ENCODE results near the gene CTTNBP2.

The CTTNBP2 gene

DNA sequence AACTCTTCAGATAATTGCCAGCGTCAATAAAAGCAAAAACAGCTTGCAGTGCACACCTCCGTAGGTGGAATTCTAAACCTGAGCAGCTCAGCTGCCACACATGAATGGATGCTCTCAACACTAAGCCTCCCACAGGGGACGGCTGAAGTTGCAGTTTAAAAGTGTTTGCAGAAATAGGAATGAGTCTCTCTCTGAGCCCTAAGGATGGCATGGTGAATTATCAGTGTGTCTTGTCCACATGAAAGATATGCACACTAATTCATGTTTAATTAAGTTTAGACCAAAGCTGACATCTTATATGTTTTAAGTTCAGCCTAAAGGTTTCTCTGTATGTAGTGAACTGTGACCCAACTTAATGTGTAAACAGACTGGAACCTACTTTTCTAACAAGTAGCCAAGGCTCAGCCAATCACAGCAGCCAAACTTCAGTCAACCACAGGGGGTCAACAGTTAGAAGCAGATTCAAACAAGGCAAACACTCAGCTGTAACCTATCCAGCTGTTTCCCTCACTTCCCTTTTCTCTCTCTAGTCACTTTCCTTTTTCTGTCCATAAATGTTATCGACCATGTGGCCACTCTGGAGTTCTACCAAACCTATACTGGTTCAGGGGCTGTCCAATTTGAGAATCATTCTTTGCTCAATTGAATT, 38.1 kb downstream of the CTTNBP2 start:
- H3K36me3 ChIP-seq (ENCODE audit: control insufficient read depth in 2 of 2, insufficient read depth in 1 of 2, low read length in 2 of 2), result no peaks in the 10 kb centered on the region; a peak in 1 of 3 replicates
- H3K9me3 ChIP-seq (ENCODE audit: control insufficient read depth, insufficient read depth, low read depth, low read length), result no peaks in the 10 kb centered on the region
- H3K4me3 ChIP-seq (ENCODE audit: low read depth, low read length), result no peak overlapping the region
- peaks cover 6% of the 10 kb centered on the region; the same call in 1 of the 2 replicates for H3K4me1 ChIP-seq (ENCODE audit: control insufficient read depth, insufficient read depth, low read length)
- TF ChIP-seq EGR2 (tag by site-specific recombination; IDR thresholded peaks at IDR 0.05; ENCODE audit: low read depth) (0 out of 2 replicates have a peak, but pooled peaks have one; percentile 14), RBAK (tag by site-specific recombination; IDR thresholded peaks at IDR 0.05) (no peak)
- ChIA-PET CTCF (interaction anchor here (0.6 kb wide), 1 partner anchor 16 kb away, joined by 3 read pairs; no protein-coding TSS in a partner anchor), POLR2A (interaction anchor here (1.1 kb wide), 1 partner anchor 37 kb away, joined by 3 read pairs; no protein-coding TSS in a partner anchor)
- H3K27ac ChIP-seq (ENCODE audit: extremely low read depth, low read depth, low read length), result no peak overlapping the region

DNA sequence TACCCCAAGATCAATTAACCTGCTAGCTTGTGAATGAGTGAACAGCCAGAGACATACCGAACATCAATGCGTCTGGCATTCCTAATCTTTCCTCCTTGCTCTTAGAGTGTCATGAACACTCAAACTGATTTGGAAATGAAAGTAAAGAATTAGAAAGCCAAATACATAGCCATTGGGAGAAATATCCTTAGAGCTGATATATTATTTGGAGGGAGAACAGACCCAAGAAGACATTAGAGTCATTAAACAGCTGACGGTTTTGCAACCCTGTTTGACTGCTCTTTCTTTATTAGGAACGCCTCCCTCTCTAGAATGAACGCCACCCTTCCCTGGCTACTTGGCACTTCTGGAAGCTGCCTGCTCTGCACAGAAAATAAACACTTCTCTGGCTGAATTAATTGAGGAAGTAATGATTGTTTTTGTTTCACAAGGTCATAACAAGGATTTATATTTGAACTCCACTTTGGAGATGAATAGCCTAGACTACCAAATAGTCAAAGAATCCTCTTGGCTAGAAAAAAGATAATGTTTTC, 42.8 kb downstream of the CTTNBP2 start:
- TF ChIP-seq ZNF341 (tag by site-specific recombination; IDR thresholded peaks at IDR 0.05; ENCODE audit: low read depth) (0 out of 2 replicates have a peak, but pooled peaks have one; percentile 36), GFI1B (tag by site-specific recombination; IDR thresholded peaks at IDR 0.05) (no peak), OSR2 (tag by site-specific recombination; IDR thresholded peaks at IDR 0.05) (0 out of 2 replicates have a peak, but pooled peaks have one; percentile 21), ZNF292 (tag by site-specific recombination; IDR thresholded peaks at IDR 0.05; ENCODE audit: borderline replicate concordance, low read depth) (no peak), BCL11B (tag by site-specific recombination; IDR thresholded peaks at IDR 0.05; ENCODE audit: low read depth) (no peak)

DNA sequence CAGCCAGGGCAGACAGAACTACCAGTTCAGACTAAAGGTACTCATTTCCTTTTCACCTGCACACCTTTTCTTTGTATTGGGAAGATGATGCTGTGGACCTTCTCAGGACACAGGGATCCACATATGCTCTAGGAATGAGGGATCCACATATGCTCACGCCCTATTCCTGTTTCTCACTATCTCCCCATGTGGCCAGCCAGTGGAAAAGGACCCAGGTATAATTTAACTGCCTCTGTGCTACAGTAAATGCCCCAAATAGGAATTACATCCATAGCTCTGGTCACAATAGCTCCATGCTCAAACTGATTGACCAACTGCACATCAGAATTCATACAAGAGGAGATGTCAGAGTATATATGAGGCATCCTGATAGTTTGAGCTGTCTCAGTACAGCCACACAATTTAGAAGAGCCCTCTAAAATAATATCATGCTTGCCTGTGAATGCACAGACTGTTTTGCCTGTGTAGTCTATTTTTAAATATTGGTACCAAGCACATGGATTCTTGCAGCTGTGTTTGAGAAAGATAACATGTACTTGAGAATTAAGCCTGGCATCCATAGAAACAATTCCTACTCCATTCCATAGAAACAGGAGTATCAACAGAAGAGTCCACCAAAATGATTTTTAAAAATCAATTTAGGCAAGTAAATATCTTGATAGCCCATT, 43.7 kb downstream of the CTTNBP2 start:
- ChIA-PET POLR2A (no interaction called here), CTCF (interaction anchor here (0.5 to 1.1 kb wide), 4 partner anchors 21 to 488 kb away, joined by 3 to 5 read pairs (median 3); no protein-coding TSS in a partner anchor)
- Histone ChIP-seq H3K9me3 (ENCODE audit: control insufficient read depth, insufficient read depth, low read depth, low read length) (no peaks in the 10 kb centered on the region), H3K36me3 (ENCODE audit: control insufficient read depth in 2 of 2, insufficient read depth in 1 of 2, low read length in 2 of 2) (no peaks in the 10 kb centered on the region), H3K4me1 (ENCODE audit: control insufficient read depth, insufficient read depth, low read length) (peaks cover 18% of the 10 kb centered on the region), H3K27ac (ENCODE audit: extremely low read depth, low read depth, low read length) (no peak overlapping the region), H3K4me3 (ENCODE audit: low read depth, low read length) (no peak overlapping the region)
- TF ChIP-seq, protein P1, sequence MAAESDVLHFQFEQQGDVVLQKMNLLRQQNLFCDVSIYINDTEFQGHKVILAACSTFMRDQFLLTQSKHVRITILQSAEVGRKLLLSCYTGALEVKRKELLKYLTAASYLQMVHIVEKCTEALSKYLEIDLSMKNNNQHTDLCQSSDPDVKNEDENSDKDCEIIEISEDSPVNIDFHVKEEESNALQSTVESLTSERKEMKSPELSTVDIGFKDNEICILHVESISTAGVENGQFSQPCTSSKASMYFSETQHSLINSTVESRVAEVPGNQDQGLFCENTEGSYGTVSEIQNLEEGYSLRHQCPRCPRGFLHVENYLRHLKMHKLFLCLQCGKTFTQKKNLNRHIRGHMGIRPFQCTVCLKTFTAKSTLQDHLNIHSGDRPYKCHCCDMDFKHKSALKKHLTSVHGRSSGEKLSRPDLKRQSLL (tag by site-specific recombination; IDR thresholded peaks at IDR 0.05), result no peak
- TF ChIP-seq ZNF670 (tag by site-specific recombination; IDR thresholded peaks at IDR 0.05; ENCODE audit: low read depth), result no peak
- no peak for TF ChIP-seq ZBTB1 (tag by site-specific recombination; IDR thresholded peaks at IDR 0.05)
- TF ChIP-seq ZNF514 (tag by site-specific recombination; IDR thresholded peaks at IDR 0.05), result no peak
- TF ChIP-seq, protein P2, sequence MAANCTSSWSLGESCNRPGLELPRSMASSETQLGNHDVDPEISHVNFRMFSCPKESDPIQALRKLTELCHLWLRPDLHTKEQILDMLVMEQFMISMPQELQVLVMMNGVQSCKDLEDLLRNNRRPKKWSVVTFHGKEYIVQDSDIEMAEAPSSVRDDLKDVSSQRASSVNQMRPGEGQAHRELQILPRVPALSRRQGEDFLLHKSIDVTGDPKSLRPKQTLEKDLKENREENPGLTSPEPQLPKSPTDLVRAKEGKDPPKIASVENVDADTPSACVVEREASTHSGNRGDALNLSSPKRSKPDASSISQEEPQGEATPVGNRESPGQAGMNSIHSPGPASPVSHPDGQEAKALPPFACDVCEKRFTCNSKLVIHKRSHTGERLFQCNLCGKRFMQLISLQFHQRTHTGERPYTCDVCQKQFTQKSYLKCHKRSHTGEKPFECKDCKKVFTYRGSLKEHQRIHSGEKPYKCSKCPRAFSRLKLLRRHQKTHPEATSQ (tag by site-specific recombination; IDR thresholded peaks at IDR 0.05), result no peak
- TF ChIP-seq, protein P3, sequence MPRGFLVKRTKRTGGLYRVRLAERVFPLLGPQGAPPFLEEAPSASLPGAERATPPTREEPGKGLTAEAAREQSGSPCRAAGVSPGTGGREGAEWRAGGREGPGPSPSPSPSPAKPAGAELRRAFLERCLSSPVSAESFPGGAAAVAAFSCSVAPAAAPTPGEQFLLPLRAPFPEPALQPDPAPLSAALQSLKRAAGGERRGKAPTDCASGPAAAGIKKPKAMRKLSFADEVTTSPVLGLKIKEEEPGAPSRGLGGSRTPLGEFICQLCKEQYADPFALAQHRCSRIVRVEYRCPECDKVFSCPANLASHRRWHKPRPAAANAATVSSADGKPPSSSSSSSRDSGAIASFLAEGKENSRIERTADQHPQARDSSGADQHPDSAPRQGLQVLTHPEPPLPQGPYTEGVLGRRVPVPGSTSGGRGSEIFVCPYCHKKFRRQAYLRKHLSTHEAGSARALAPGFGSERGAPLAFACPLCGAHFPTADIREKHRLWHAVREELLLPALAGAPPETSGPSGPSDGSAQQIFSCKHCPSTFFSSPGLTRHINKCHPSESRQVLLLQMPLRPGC (tag by site-specific recombination; IDR thresholded peaks at IDR 0.05), result no peak
- TF ChIP-seq ZNF394 (tag by site-specific recombination; IDR thresholded peaks at IDR 0.05; ENCODE audit: borderline replicate concordance), result no peak
- TF ChIP-seq ZNF677 (tag by site-specific recombination; IDR thresholded peaks at IDR 0.05), result no peak
- TF ChIP-seq ZNF785 (tag by site-specific recombination; IDR thresholded peaks at IDR 0.05), result no peak
- TF ChIP-seq, protein P4, sequence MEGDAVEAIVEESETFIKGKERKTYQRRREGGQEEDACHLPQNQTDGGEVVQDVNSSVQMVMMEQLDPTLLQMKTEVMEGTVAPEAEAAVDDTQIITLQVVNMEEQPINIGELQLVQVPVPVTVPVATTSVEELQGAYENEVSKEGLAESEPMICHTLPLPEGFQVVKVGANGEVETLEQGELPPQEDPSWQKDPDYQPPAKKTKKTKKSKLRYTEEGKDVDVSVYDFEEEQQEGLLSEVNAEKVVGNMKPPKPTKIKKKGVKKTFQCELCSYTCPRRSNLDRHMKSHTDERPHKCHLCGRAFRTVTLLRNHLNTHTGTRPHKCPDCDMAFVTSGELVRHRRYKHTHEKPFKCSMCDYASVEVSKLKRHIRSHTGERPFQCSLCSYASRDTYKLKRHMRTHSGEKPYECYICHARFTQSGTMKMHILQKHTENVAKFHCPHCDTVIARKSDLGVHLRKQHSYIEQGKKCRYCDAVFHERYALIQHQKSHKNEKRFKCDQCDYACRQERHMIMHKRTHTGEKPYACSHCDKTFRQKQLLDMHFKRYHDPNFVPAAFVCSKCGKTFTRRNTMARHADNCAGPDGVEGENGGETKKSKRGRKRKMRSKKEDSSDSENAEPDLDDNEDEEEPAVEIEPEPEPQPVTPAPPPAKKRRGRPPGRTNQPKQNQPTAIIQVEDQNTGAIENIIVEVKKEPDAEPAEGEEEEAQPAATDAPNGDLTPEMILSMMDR (tag by site-specific recombination; IDR thresholded peaks at IDR 0.05), result no peak
- no peak for TF ChIP-seq ZNF560 (tag by site-specific recombination; IDR thresholded peaks at IDR 0.05; ENCODE audit: borderline replicate concordance)
- no peak for TF ChIP-seq ZNF37A (tag by site-specific recombination; IDR thresholded peaks at IDR 0.05)
- no peak for TF ChIP-seq ZNF169 (tag by site-specific recombination; IDR thresholded peaks at IDR 0.05)
- no peak for TF ChIP-seq ZNF544 (tag by site-specific recombination; IDR thresholded peaks at IDR 0.05)
- TF ChIP-seq ZNF623 (tag by site-specific recombination; IDR thresholded peaks at IDR 0.05), result no peak

More for the DNA sequence above, 42.8 kb downstream of the CTTNBP2 start:
- H3K4me1 ChIP-seq (ENCODE audit: control insufficient read depth, insufficient read depth, low read length), result peaks cover 21% of the 10 kb centered on the region
- no peaks in the 10 kb centered on the region for H3K9me3 ChIP-seq (ENCODE audit: control insufficient read depth, insufficient read depth, low read depth, low read length)
- H3K27ac ChIP-seq (ENCODE audit: extremely low read depth, low read depth, low read length), result no peak overlapping the region
- H3K4me3 ChIP-seq (ENCODE audit: low read depth, low read length), result no peak overlapping the region
- ChIA-PET CTCF (interaction anchor here (0.9 to 1.1 kb wide), 2 partner anchors 21 to 42 kb away, joined by 3 to 5 read pairs; no protein-coding TSS in a partner anchor), POLR2A (no interaction called here)
- no peaks in the 10 kb centered on the region for H3K36me3 ChIP-seq (ENCODE audit: control insufficient read depth in 2 of 2, insufficient read depth in 1 of 2, low read length in 2 of 2)
